Body of pancreas (tissue), 4 donors: ENCODE results near the gene OMG. TPM values are rescaled to one million over a fixed set of nuclear protein-coding genes. Genes with fewer than 3 reads are reported as not detected.

Source experiments
- ATAC-seq: fragments of 150-250 bp; one replicate; pipeline ENCODE4 v1.9.1; 2016
- DNase-seq, 4 donors: peaks; one replicate each; pipeline ENCODE4 v3.0.0-alpha.2; 2019
- H3K27ac ChIP-seq, 4 donors: fragments of 200-600 bp; sonication (generic); 1 replicate in 3 of 4; 2 replicates in 1 of 4; pipeline versions ENCODE4 v1.5.1 to v1.6.1; 2016 to 2019; ENCODE audit warnings: mild to moderate bottlenecking in 1 of 4, mixed read lengths in 1 of 4, moderate library complexity in 1 of 4
- H3K27me3 ChIP-seq, 2 donors: fragments of 200-600 bp; sonication (generic); one replicate each; pipeline ENCODE4 v1.6.0; 2016; ENCODE audit warnings: mild to moderate bottlenecking in 1 of 2
- H3K36me3 ChIP-seq, 2 donors: fragments of 200-600 bp; sonication (generic); replicated peaks in 1 of 2; 2 replicates each; pipeline ENCODE4 v1.5.1; 2016; ENCODE audit warnings: low read depth in 2 of 2; ENCODE audit not compliant: insufficient read depth in 1 of 2
- H3K4me1 ChIP-seq: fragments of 200-600 bp; sonication (generic); one replicate; pipeline ENCODE4 v1.6.0; 2016
- H3K4me3 ChIP-seq, 2 donors: fragments of 200-600 bp; sonication (generic); 1 replicate in 1 of 2; 2 replicates in 1 of 2; pipeline ENCODE4 v1.5.1; 2016 to 2019
- H3K9me3 ChIP-seq, 3 donors: fragments of 200-600 bp; sonication (generic); 1 replicate in 2 of 3; 2 replicates in 1 of 3; pipeline ENCODE4 v1.5.1; 2016
- POLR2A ChIP-seq, 3 donors: fragments of 450-650 bp; IDR thresholded peaks; one replicate each; pipeline ENCODE4 v1.6.1; 2016; ENCODE audit warnings: antibody characterized with exemption in 3 of 3, mild to moderate bottlenecking in 2 of 3
- WGBS, 2 donors: methylation state at CpG; one replicate each; pipeline ENCODE4 v1.1.5; 2017; 5-methylcytosine and 5-hydroxymethylcytosine counted together
- intact Hi-C: fragments of 100-400 bp; cut with DNase I; formaldehyde crosslinking; loops from one replicate; pipeline ENCODE4 v1.15.1; 2023
- total RNA-seq, 2 donors: library from RNA; depleted of rRNA; stranded (reverse); fragments of >200 nt; gene quantifications; one replicate each; pipeline ENCODE4 v1.1.0, GENCODE V29; 2016
- TF ChIP-seq, protein P1 (sequence below), 7 experiments: fragments of 450-650 bp in 4 of 7; fragments of 200-600 bp in 3 of 7; sonication (generic) in 3 of 7; IDR thresholded peaks; one replicate each; pipeline ENCODE4 v1.5.1; 2016 to 2019; ENCODE audit warnings: antibody characterized with exemption in 7 of 7

The OMG gene
- total RNA-seq, 2 donors from 2014 or later: 1.8 TPM; not detected in 1

DNA sequence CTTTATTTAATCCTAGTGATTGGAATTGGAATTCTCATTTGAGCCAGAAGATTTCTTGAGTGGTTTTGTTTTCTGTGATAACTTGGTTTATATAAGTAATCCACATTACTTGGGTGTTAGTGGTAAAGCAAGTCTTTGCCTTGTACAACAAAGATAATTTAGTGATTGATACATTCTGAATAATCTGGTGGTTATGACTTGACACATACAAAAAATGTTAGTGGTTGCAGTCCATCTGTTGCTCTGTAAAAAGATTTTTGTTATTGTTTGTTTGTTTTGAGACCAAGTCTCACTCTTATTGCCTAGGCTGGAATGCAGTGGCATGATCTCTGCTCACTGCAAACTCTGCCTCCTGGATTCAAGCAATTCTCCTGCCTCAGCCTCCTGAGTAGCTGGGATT, 13.2 kb downstream of the OMG start:
- Histone ChIP-seq H3K27ac (no peak overlapping the region), H3K4me3 (no peak overlapping the region), H3K36me3 (no peaks in the 10 kb centered on the region), H3K4me1 (no peaks in the 10 kb centered on the region), H3K9me3 (no peaks in the 10 kb centered on the region), H3K27me3 (no peaks in the 10 kb centered on the region)
- no peak for TF ChIP-seq POLR2A (IDR thresholded peaks at IDR 0.05)
- TF ChIP-seq, protein P1, sequence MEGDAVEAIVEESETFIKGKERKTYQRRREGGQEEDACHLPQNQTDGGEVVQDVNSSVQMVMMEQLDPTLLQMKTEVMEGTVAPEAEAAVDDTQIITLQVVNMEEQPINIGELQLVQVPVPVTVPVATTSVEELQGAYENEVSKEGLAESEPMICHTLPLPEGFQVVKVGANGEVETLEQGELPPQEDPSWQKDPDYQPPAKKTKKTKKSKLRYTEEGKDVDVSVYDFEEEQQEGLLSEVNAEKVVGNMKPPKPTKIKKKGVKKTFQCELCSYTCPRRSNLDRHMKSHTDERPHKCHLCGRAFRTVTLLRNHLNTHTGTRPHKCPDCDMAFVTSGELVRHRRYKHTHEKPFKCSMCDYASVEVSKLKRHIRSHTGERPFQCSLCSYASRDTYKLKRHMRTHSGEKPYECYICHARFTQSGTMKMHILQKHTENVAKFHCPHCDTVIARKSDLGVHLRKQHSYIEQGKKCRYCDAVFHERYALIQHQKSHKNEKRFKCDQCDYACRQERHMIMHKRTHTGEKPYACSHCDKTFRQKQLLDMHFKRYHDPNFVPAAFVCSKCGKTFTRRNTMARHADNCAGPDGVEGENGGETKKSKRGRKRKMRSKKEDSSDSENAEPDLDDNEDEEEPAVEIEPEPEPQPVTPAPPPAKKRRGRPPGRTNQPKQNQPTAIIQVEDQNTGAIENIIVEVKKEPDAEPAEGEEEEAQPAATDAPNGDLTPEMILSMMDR (IDR thresholded peaks at IDR 0.05): no peak
- DNase-seq (no peak), ATAC-seq (no peak)
- intact Hi-C loops: no loop called here

GRCh38 chr17:31281061-31281460, 16.0 kb downstream of the OMG start:
- no peaks in the 10 kb centered on the region for H3K4me1 ChIP-seq
- no peak overlapping the region for H3K27ac ChIP-seq
- H3K27me3 ChIP-seq: no peaks in the 10 kb centered on the region
- WGBS, 2 donors: 92 to 95% methylated on average over 2 of the region's 2 CpGs
- intact Hi-C loops: no loop called here
- TF ChIP-seq POLR2A (IDR thresholded peaks at IDR 0.05): no peak
- TF ChIP-seq, protein P1 (IDR thresholded peaks at IDR 0.05): no peak
- H3K4me3 ChIP-seq: no peak overlapping the region
- no peak for DNase-seq
- ATAC-seq: no peak
- H3K36me3 ChIP-seq: peaks cover 0 to 2% of the 10 kb centered on the region in 2 donors
- H3K9me3 ChIP-seq: no peaks in the 10 kb centered on the region

DNA sequence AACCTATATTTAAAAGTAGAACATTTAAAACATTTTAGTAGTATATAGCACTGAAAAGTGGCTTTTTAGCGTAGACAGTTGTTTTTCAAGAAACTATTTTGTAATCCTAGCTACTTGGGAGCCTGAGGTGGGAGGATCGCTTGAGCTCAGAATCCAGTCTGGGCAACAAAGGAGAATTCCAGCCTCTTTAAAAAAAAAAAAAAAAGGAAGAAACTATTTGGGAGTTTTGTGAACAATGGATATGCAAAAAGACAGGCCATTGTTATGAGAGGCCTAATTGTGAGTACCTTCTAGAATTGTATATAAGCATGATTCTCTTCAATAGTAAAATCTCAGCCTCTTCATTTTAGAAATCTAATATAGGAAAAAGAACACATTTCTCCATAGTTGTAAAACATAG, 17.6 kb downstream of the OMG start:
- H3K36me3 ChIP-seq: peaks cover 0 to 2% of the 10 kb centered on the region in 2 donors

GRCh38 chr17:31275116-31275515, 21.9 kb downstream of the OMG start:
- H3K4me3 ChIP-seq: no peak overlapping the region
- DNase-seq: no peak
- H3K4me1 ChIP-seq: no peaks in the 10 kb centered on the region
- H3K27ac ChIP-seq: no peak overlapping the region
- ATAC-seq: no peak
- H3K9me3 ChIP-seq: no peaks in the 10 kb centered on the region
- intact Hi-C loops: no loop called here
- no peaks in the 10 kb centered on the region for H3K27me3 ChIP-seq
- 86 to 88% methylated on average over 1 of the region's 1 CpG for WGBS, 2 donors
- no peak for TF ChIP-seq POLR2A (IDR thresholded peaks at IDR 0.05)
- TF ChIP-seq, protein P1 (IDR thresholded peaks at IDR 0.05): no peak
- H3K36me3 ChIP-seq: peaks cover 0 to 2% of the 10 kb centered on the region in 2 donors

More for the DNA sequence above, 17.6 kb downstream of the OMG start:
- Histone ChIP-seq H3K4me3 (no peak overlapping the region), H3K9me3 (no peaks in the 10 kb centered on the region), H3K27me3 (no peaks in the 10 kb centered on the region), H3K27ac (no peak overlapping the region), H3K4me1 (no peaks in the 10 kb centered on the region)
- 98 to 100% methylated on average over 2 of the region's 2 CpGs for WGBS, 2 donors
- ATAC-seq (no peak), DNase-seq (no peak)
- TF ChIP-seq, protein P1 (IDR thresholded peaks at IDR 0.05): no peak
- TF ChIP-seq POLR2A (IDR thresholded peaks at IDR 0.05): no peak
- intact Hi-C loops: no loop called here

GRCh38 chr17:31274252-31274651, 22.8 kb downstream of the OMG start:
- Histone ChIP-seq H3K9me3 (no peaks in the 10 kb centered on the region), H3K4me3 (no peak overlapping the region), H3K36me3 (peaks cover 0 to 2% of the 10 kb centered on the region in 2 donors), H3K4me1 (no peaks in the 10 kb centered on the region), H3K27me3 (no peaks in the 10 kb centered on the region), H3K27ac (no peak overlapping the region)
- intact Hi-C loops: no loop called here
- DNase-seq: peak in 1 of 4 donors; percentile 5
- no peak for ATAC-seq
- WGBS, 2 donors: 83 to 90% methylated on average over 2 of the region's 2 CpGs
- no peak for TF ChIP-seq POLR2A (IDR thresholded peaks at IDR 0.05)
- TF ChIP-seq, protein P1 (IDR thresholded peaks at IDR 0.05): no peak
